ENCODE measurements around the gene EIF2B2.

EIF2B2 gene

GRCh38 chr14:74973905-74974363 is 28.8 kb upstream of the EIF2B2 start:
- no peak for DNase-seq (ENCODE audit: low read depth in 2 of 2, low spot score in 1 of 2)

- DNase-seq (ENCODE audit: low read depth in 2 of 2, low spot score in 1 of 2): no peak
Measured at GRCh38 chr14:74974364-74975058, 28.2 kb upstream of the EIF2B2 start.

- DNase-seq (ENCODE audit: low read depth in 2 of 2, low spot score in 1 of 2): no peak
Measured at GRCh38 chr14:74975059-74975810, 27.5 kb upstream of the EIF2B2 start.

GRCh38 chr14:74976264-74977113 is 26.2 kb upstream of the EIF2B2 start:
- no peak for DNase-seq (ENCODE audit: low read depth in 2 of 2, low spot score in 1 of 2)

- no peak for DNase-seq (ENCODE audit: low read depth in 2 of 2, low spot score in 1 of 2)
Measured at GRCh38 chr14:74977164-74977900, 25.4 kb upstream of the EIF2B2 start.

GRCh38 chr14:74977901-74978385 is 24.8 kb upstream of the EIF2B2 start:
- DNase-seq (ENCODE audit: low read depth in 2 of 2, low spot score in 1 of 2): no peak

- DNase-seq (ENCODE audit: low read depth in 2 of 2, low spot score in 1 of 2): no peak
Measured at GRCh38 chr14:74978416-74978947, 24.2 kb upstream of the EIF2B2 start.

- no peak for DNase-seq (ENCODE audit: low read depth in 2 of 2, low spot score in 1 of 2)
Measured at GRCh38 chr14:74979029-74979428, 23.7 kb upstream of the EIF2B2 start.

- DNase-seq (ENCODE audit: low read depth in 2 of 2, low spot score in 1 of 2): no peak
Measured at GRCh38 chr14:74979442-74980397, 23.0 kb upstream of the EIF2B2 start.

- DNase-seq (ENCODE audit: low read depth in 2 of 2, low spot score in 1 of 2): no peak
Measured at GRCh38 chr14:74980398-74980730, 22.4 kb upstream of the EIF2B2 start.

GRCh38 chr14:74980731-74981461 is 21.8 kb upstream of the EIF2B2 start:
- DNase-seq (ENCODE audit: low read depth in 2 of 2, low spot score in 1 of 2): no peak

GRCh38 chr14:74981462-74981782 is 21.3 kb upstream of the EIF2B2 start:
- no peak for DNase-seq (ENCODE audit: low read depth in 2 of 2, low spot score in 1 of 2)

GRCh38 chr14:74981833-74982232 is 20.9 kb upstream of the EIF2B2 start:
- DNase-seq (ENCODE audit: low read depth in 2 of 2, low spot score in 1 of 2): no peak

- DNase-seq (ENCODE audit: low read depth in 2 of 2, low spot score in 1 of 2): no peak
Measured at GRCh38 chr14:74982661-74983060, 20.1 kb upstream of the EIF2B2 start.

- no peak for DNase-seq (ENCODE audit: low read depth in 2 of 2, low spot score in 1 of 2)
Measured at GRCh38 chr14:74983343-74983742, 19.4 kb upstream of the EIF2B2 start.

GRCh38 chr14:74984236-74985027 is 18.3 kb upstream of the EIF2B2 start:
- DNase-seq (ENCODE audit: low read depth in 2 of 2, low spot score in 1 of 2): no peak

- no peak for DNase-seq (ENCODE audit: low read depth in 2 of 2, low spot score in 1 of 2)
Measured at GRCh38 chr14:74985028-74985310, 17.8 kb upstream of the EIF2B2 start.

- DNase-seq (ENCODE audit: low read depth in 2 of 2, low spot score in 1 of 2): no peak
Measured at GRCh38 chr14:74985806-74986205, 16.9 kb upstream of the EIF2B2 start.
